GM12872 (cell line): Measurements from ENCODE around the gene VDAC2.

Experiments used
- TF ChIP-seq, protein P1 (sequence below): IDR thresholded peaks from 3 replicates; pipeline ENCODE4 v1.5.1; 2011; ENCODE audit warnings: low read depth, mild to moderate bottlenecking, low read length, moderate library complexity; ENCODE audit not compliant: insufficient read depth

Gene VDAC2

DNA sequence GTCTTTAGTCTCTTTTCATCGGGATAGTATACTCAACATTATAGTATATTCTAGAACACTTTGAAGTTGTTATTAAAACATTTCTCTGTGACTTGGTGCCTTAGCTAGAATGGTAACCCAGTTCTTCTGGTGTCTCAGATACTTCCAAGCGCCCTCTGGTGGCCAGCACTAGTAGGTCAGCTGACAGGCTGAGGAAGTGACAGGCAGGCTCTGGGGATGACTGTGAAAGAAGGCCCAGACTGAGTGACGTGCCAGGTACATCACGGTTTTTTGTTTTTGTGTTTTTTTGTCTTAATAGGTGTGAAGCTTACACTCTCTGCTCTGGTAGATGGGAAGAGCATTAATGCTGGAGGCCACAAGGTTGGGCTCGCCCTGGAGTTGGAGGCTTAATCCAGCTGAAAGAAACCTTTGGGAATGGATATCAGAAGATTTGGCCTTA is 20.0 kb downstream of the VDAC2 start:
- TF ChIP-seq, protein P1, sequence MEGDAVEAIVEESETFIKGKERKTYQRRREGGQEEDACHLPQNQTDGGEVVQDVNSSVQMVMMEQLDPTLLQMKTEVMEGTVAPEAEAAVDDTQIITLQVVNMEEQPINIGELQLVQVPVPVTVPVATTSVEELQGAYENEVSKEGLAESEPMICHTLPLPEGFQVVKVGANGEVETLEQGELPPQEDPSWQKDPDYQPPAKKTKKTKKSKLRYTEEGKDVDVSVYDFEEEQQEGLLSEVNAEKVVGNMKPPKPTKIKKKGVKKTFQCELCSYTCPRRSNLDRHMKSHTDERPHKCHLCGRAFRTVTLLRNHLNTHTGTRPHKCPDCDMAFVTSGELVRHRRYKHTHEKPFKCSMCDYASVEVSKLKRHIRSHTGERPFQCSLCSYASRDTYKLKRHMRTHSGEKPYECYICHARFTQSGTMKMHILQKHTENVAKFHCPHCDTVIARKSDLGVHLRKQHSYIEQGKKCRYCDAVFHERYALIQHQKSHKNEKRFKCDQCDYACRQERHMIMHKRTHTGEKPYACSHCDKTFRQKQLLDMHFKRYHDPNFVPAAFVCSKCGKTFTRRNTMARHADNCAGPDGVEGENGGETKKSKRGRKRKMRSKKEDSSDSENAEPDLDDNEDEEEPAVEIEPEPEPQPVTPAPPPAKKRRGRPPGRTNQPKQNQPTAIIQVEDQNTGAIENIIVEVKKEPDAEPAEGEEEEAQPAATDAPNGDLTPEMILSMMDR: peak; percentile 91

GRCh38 chr10:75231672-75232581 is 21.3 kb downstream of the VDAC2 start:
- TF ChIP-seq, protein P1: no peak

- TF ChIP-seq, protein P1: no peak
These were observed 22.9 kb downstream of the VDAC2 start for GRCh38 chr10:75233444-75234016.

DNA sequence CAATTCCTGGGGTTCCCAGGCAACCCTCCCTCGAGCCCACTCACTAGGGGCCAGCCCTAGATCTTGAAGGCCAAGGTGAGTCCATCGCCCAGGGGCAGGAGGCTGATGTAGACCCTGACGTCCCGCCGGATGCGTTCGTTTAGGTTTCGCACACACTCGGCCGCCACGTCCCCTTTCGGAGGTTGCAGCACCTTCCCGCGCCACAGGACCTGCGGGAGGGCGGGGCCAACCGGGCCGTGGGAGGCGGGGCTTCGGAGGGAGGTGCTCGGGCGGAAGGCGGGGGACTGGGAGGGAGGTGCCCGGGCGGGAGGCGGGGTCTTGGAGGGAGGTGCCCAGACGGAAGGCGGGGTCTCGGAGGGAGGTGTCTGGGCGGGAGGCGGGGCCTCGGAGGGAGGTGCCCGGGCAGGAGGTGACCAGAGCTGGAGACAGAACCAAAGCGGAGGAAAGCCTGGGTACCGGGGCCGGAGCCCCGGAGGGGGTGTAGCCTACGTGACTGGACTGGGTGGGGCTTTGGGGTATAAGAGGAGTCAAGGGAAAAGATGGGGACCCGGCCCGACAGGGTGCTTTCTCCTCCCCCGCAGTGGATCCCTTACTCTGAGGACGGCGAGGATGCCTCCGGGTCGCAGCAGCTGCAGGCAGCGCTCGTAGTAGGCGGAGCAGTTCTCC is 23.6 kb downstream of the VDAC2 start:
- TF ChIP-seq, protein P1: no peak

GRCh38 chr10:75234683-75235374 is 24.2 kb downstream of the VDAC2 start:
- TF ChIP-seq, protein P1: 0 out of 3 replicates have a peak, but pooled peaks have one; percentile 28

- TF ChIP-seq, protein P1: peak; percentile 100
These were observed 25.0 kb downstream of the VDAC2 start, which contains the start of gene COMTD1 for GRCh38 chr10:75235375-75236177. Gene COMTD1, minus strand, starts transcription at chr10:75235957. Its CDS starts 29 bp downstream, at chr10:75235928.
